Measurements from ENCODE around the gene PCIF1.
"Not testable (repeated sequence)": the region's sequence is repeated elsewhere in the genome, so short reads cannot be mapped to it uniquely, and the experiment has no call there.

PCIF1 gene

GRCh38 chr20:45934586-45935415 is at the start of gene PCIF1:
Gene PCIF1 (plus strand): TSS chr20:45934683. CDS start chr20:45939000, 4,317 bp downstream.
- peak; percentile 99 for DNase-seq (ENCODE audit: low spot score)
- peak; percentile 61 for FAIRE-seq

GRCh38 chr20:45886590-45887345 is 47.7 kb upstream of the PCIF1 start:
- no peak for FAIRE-seq
- no peak for DNase-seq (ENCODE audit: low spot score)

- no peak for FAIRE-seq
Observed at GRCh38 chr20:45887346-45887715, 47.2 kb upstream of the PCIF1 start, which contains the start of gene SPATA25. Gene SPATA25 (minus strand): TSS chr20:45887622. CDS start chr20:45887590, 32 bp downstream.

GRCh38 chr20:45888681-45889080 is 45.8 kb upstream of the PCIF1 start:
- DNase-seq (ENCODE audit: low spot score) (no peak), FAIRE-seq (no peak)

More at GRCh38 chr20:45887346-45887715, 47.2 kb upstream of the PCIF1 start, which contains the start of gene SPATA25:
- DNase-seq (ENCODE audit: low spot score) = no peak

GRCh38 chr20:45890077-45890984 is 44.2 kb upstream of the PCIF1 start:
- DNase-seq (ENCODE audit: low spot score) = peak; percentile 79
- no peak for FAIRE-seq

- FAIRE-seq (no peak), DNase-seq (ENCODE audit: low spot score) (peak; percentile 96)
Observed at GRCh38 chr20:45890985-45891983, 43.2 kb upstream of the PCIF1 start, which contains the start of the genes CTSA and NEURL2. Gene CTSA (plus strand): TSS chr20:45891335. CDS start chr20:45891569, 234 bp downstream. Gene NEURL2 (minus strand): TSS chr20:45891208. CDS start chr20:45890991, 217 bp downstream.

GRCh38 chr20:45892049-45892825 is 42.2 kb upstream of the PCIF1 start:
- no peak for FAIRE-seq
- DNase-seq (ENCODE audit: low spot score) = peak; percentile 63

- DNase-seq (ENCODE audit: low spot score) = no peak
- FAIRE-seq = no peak
Observed at GRCh38 chr20:45892828-45893500, 41.5 kb upstream of the PCIF1 start.

GRCh38 chr20:45893831-45894230 is 40.7 kb upstream of the PCIF1 start:
- FAIRE-seq (no peak), DNase-seq (ENCODE audit: low spot score) (no peak)

GRCh38 chr20:45894797-45895196 is 39.7 kb upstream of the PCIF1 start:
- DNase-seq (ENCODE audit: low spot score) (no peak), FAIRE-seq (no peak)

GRCh38 chr20:45896641-45897161 is 37.8 kb upstream of the PCIF1 start:
- no peak for DNase-seq (ENCODE audit: low spot score)
- no peak for FAIRE-seq

GRCh38 chr20:45897289-45897688 is 37.2 kb upstream of the PCIF1 start:
- FAIRE-seq = no peak
- no peak for DNase-seq (ENCODE audit: low spot score)

GRCh38 chr20:45897692-45898091 is 36.8 kb upstream of the PCIF1 start:
- no peak for DNase-seq (ENCODE audit: low spot score)
- no peak for FAIRE-seq

- FAIRE-seq (no peak), DNase-seq (ENCODE audit: low spot score) (no peak)
Observed at GRCh38 chr20:45898285-45898684, 36.2 kb upstream of the PCIF1 start.

GRCh38 chr20:45899046-45899835 is 35.2 kb upstream of the PCIF1 start:
- no peak for DNase-seq (ENCODE audit: low spot score)
- FAIRE-seq = no peak

- FAIRE-seq = not testable (repeated sequence)
Observed at GRCh38 chr20:45901332-45901731, 33.2 kb upstream of the PCIF1 start.

GRCh38 chr20:45902199-45902701 is 32.2 kb upstream of the PCIF1 start:
- DNase-seq (ENCODE audit: low spot score) (no peak), FAIRE-seq (no peak)

More at GRCh38 chr20:45901332-45901731, 33.2 kb upstream of the PCIF1 start:
- DNase-seq (ENCODE audit: low spot score) = not testable (repeated sequence)
